Endothelial cell of umbilical vein (primary cell): Measurements from ENCODE around the gene POR. TPM values are rescaled to one million over a fixed set of nuclear protein-coding genes. Genes with fewer than 3 reads are reported as not detected.

Experiments used
- BruUV-seq: library from RNA; stranded (reverse); fragments of 400-500 nt; replicated peaks from 2 replicates; lab custom pipeline; 2021; lab: Mats Ljungman, UMichigan
- CTCF ChIA-PET: fragments of 300-600, 350-600 bp; sonication (Branson Sonifier 250); formaldehyde crosslinking; loops from one replicate; lab custom pipeline; 2021; ENCODE audit warnings: antibody characterized with exemption, inconsistent platforms; lab: Charles Lee
- POLR2A ChIA-PET: fragments of 300-600, 350-600 bp; sonication (Branson Sonifier 250); formaldehyde crosslinking; loops from one replicate; lab custom pipeline; 2021; ENCODE audit warnings: antibody characterized with exemption, inconsistent platforms; lab: Charles Lee
- DNase-seq: peaks from one replicate; pipeline ENCODE4 v3.0.0-alpha.2; 2011; ENCODE audit warnings: low read depth, low spot score
- FAIRE-seq: peaks from 2 replicates; lab custom pipeline; 2011; peaks lifted over from hg19 to GRCh38; lab: Jason Lieb, UNC
- H2AFZ ChIP-seq: 2 replicates; pipeline ENCODE4 v1.6.0; 2012; ENCODE audit warnings: low read depth, low read length, control low read depth, inconsistent platforms
- H3K27ac ChIP-seq: 2 replicates; pipeline ENCODE4 v1.5.1; 2011; ENCODE audit warnings: low read depth, mild to moderate bottlenecking, control low read depth, low read length, moderate library complexity; ENCODE audit not compliant: insufficient read depth
- H3K27me3 ChIP-seq, 2 experiments: 2 replicates each; pipeline versions ENCODE4 v1.6.0 to v1.6.1; 2011; ENCODE audit warnings: low read length in 2 of 2, mixed read lengths in 1 of 2; ENCODE audit not compliant: control insufficient read depth in 2 of 2, insufficient read depth in 2 of 2
- H3K36me3 ChIP-seq, 2 experiments: 2 replicates in 1 of 2; 3 replicates in 1 of 2; pipeline ENCODE4 v1.5.1; 2011; ENCODE audit warnings: low read length in 2 of 2, mild to moderate bottlenecking in 1 of 2, moderate library complexity in 1 of 2; ENCODE audit not compliant: control insufficient read depth in 2 of 2, insufficient read depth in 2 of 2; ENCODE audit errors: extremely low read depth in 1 of 2
- H3K4me1 ChIP-seq: 3 replicates; pipeline ENCODE4 v1.5.1; 2011; ENCODE audit warnings: mild to moderate bottlenecking, low read length; ENCODE audit not compliant: control insufficient read depth, insufficient read depth; ENCODE audit errors: extremely low read depth
- H3K4me2 ChIP-seq: 2 replicates; pipeline ENCODE4 v1.6.1; 2011; ENCODE audit warnings: low read length, control low read depth, mixed read lengths; ENCODE audit not compliant: insufficient read depth
- H3K4me3 ChIP-seq, 3 experiments: fragments of 200-600 bp in 1 of 3; sonication (generic), shearing (Covaris generic) in 1 of 3; replicated peaks in 1 of 3; 2 replicates each; pipeline ENCODE4 v1.5.1; 2011 to 2016; ENCODE audit warnings: control low read depth in 3 of 3, low read length in 3 of 3, mild to moderate bottlenecking in 2 of 3, inconsistent platforms in 1 of 3, low read depth in 1 of 3, moderate library complexity in 1 of 3; ENCODE audit not compliant: insufficient read depth in 1 of 3
- H3K79me2 ChIP-seq: 2 replicates; pipeline ENCODE4 v1.6.0; 2012; ENCODE audit warnings: low read length, inconsistent platforms; ENCODE audit not compliant: control insufficient read depth, insufficient read depth
- H3K9ac ChIP-seq: replicated peaks from 2 replicates; pipeline ENCODE3; 2011; ENCODE audit warnings: low read length, control low read depth; ENCODE audit not compliant: insufficient read depth; ENCODE audit errors: extremely low read depth
- H3K9me1 ChIP-seq: replicated peaks from 3 replicates; pipeline ENCODE4 v1.6.0; 2011; ENCODE audit warnings: mild to moderate bottlenecking, low read length; ENCODE audit not compliant: control insufficient read depth, insufficient read depth; ENCODE audit errors: extremely low read depth
- H3K9me3 ChIP-seq: replicated peaks from 2 replicates; pipeline ENCODE4 v1.5.1; 2012; ENCODE audit warnings: low read length, inconsistent platforms; ENCODE audit not compliant: control insufficient read depth, insufficient read depth
- H4K20me1 ChIP-seq: replicated peaks from 2 replicates; pipeline ENCODE3; 2011; ENCODE audit warnings: mild to moderate bottlenecking, low read length; ENCODE audit not compliant: control insufficient read depth, insufficient read depth; ENCODE audit errors: extremely low read depth
- CTCF ChIP-seq, 2 donors: IDR thresholded peaks; 1 replicate in 1 of 2; 2 replicates in 1 of 2; pipeline ENCODE4 v1.5.1; 2011; ENCODE audit warnings: low read length in 2 of 2, mild to moderate bottlenecking in 2 of 2, moderate library complexity in 2 of 2, control low read depth in 1 of 2, inconsistent platforms in 1 of 2, low read depth in 1 of 2; ENCODE audit not compliant: insufficient read depth in 1 of 2; ENCODE audit errors: extremely low read depth in 1 of 2
- FOS ChIP-seq: IDR thresholded peaks from 2 replicates; pipeline ENCODE4 v1.6.1; 2011; ENCODE audit warnings: mild to moderate bottlenecking, low read length, moderate library complexity, borderline replicate concordance; ENCODE audit not compliant: insufficient read depth
- GATA2 ChIP-seq: IDR thresholded peaks from 2 replicates; pipeline ENCODE4 v1.7.0; 2011; ENCODE audit warnings: low read depth, mild to moderate bottlenecking, moderate library complexity, mixed read lengths, low read length; ENCODE audit not compliant: insufficient read length, insufficient read depth
- JUN ChIP-seq: IDR thresholded peaks from 2 replicates; pipeline ENCODE4 v1.6.1; 2011; ENCODE audit warnings: borderline replicate concordance, low read depth; ENCODE audit not compliant: insufficient read length, insufficient read depth
- POLR2A ChIP-seq: IDR thresholded peaks from 2 replicates; pipeline ENCODE4 v1.6.1; 2012; ENCODE audit warnings: low read depth, mild to moderate bottlenecking, control low read depth, low read length
- POLR2AphosphoS5 ChIP-seq: IDR thresholded peaks from 2 replicates; pipeline ENCODE4 v1.6.1; 2012; ENCODE audit warnings: low read depth, mild to moderate bottlenecking, control low read depth, low read length, moderate library complexity; ENCODE audit not compliant: insufficient read depth
- dilution Hi-C: fragments of 300-500 bp; cut with MboI; formaldehyde crosslinking; loops from one replicate; pipeline ENCODE4 v1.15.0; 2019; ENCODE audit warnings: low sequenced_read_pairs; ENCODE audit not compliant: extremely low pct_ligation_motif_present
- intact Hi-C: fragments of 100-400 bp; cut with micrococcal nuclease; formaldehyde crosslinking; loops from one replicate; pipeline ENCODE4 v1.10.0; 2022
- polyA plus RNA-seq, 4 experiments: library from polyadenylated mRNA; depleted of rRNA in 3 of 4; stranded (reverse) in 3 of 4; unstranded in 1 of 4; fragments of >200 nt; gene quantifications; 2 replicates each; pipeline versions ENCODE4 v1.2.1 to v1.2.3, GENCODE V29; 2011 to 2012; ENCODE audit warnings: missing spikeins in 1 of 4
- total RNA-seq: library from RNA; stranded (reverse); gene quantifications from 2 replicates; pipeline ENCODE4 v1.2.3, GENCODE V29; 2021

The POR gene
- total and polyA plus RNA-seq, 2 donors (not counting 3 experiments of a cell fraction or from before 2014, with no cell fraction given), result 59.5 to 73.6 TPM

- no peaks in the 10 kb centered on the region for H3K36me3 ChIP-seq
- dilution Hi-C loops, result no loop called here
- H4K20me1 ChIP-seq, result no peaks in the 10 kb centered on the region
- POLR2A ChIA-PET, result no interaction called here
- TF ChIP-seq JUN, result no peak
- TF ChIP-seq CTCF (IDR thresholded peaks at IDR 0.05; ENCODE audit: extremely low read depth in 1 of 2, insufficient read depth in 1 of 2, low read depth in 1 of 2, low read length in 2 of 2), result no peak
- TF ChIP-seq POLR2AphosphoS5, result no peak
- TF ChIP-seq POLR2A, result no peak
- no peak for TF ChIP-seq FOS
- TF ChIP-seq GATA2, result no peak
- FAIRE-seq (no peak), DNase-seq (no peak)
- H3K9me1 ChIP-seq, result no peaks in the 10 kb centered on the region
- H3K4me1 ChIP-seq, result no peaks in the 10 kb centered on the region
- H3K4me3 ChIP-seq, result no peak overlapping the region
- no peak overlapping the region for H3K27ac ChIP-seq
- no peak overlapping the region for H3K4me2 ChIP-seq
- H3K9me3 ChIP-seq, result no peaks in the 10 kb centered on the region
- no peaks in the 10 kb centered on the region for H3K27me3 ChIP-seq
- H3K9ac ChIP-seq, result no peak overlapping the region
- intact Hi-C loops, result no loop called here
- CTCF ChIA-PET, result no interaction called here
- BruUV-seq, result no TSS peak
- no peak overlapping the region for H2AFZ ChIP-seq
- H3K79me2 ChIP-seq, result no peaks in the 10 kb centered on the region
These were observed 18.1 kb upstream of the POR start for GRCh38 chr7:75896803-75897327.
